Ishikawa (cell line): ENCODE data around the gene CILP2.

Experiments used
- CEBPB ChIP-seq: IDR thresholded peaks from 2 replicates; pipeline ENCODE4 v1.6.1; 2012
- CREB1 ChIP-seq: IDR thresholded peaks from 2 replicates; pipeline ENCODE4 v1.6.1; 2012; ENCODE audit warnings: low read depth
- EGR1 ChIP-seq: IDR thresholded peaks from 2 replicates; pipeline ENCODE4 v1.6.1; 2012
- EP300 ChIP-seq: IDR thresholded peaks from 2 replicates; pipeline ENCODE4 v1.6.1; 2012; ENCODE audit warnings: borderline replicate concordance
- FOXM1 ChIP-seq: IDR thresholded peaks from 2 replicates; pipeline ENCODE4 v1.6.1; 2012; ENCODE audit warnings: low read depth, borderline replicate concordance
- NFIC ChIP-seq: IDR thresholded peaks from 2 replicates; pipeline ENCODE4 v1.6.1; 2012
- RAD21 ChIP-seq: IDR thresholded peaks from 2 replicates; pipeline ENCODE4 v1.6.1; 2012; ENCODE audit warnings: low read depth
- TAF1 ChIP-seq: IDR thresholded peaks from 2 replicates; pipeline ENCODE4 v1.6.1; 2012; ENCODE audit warnings: low read depth, mild to moderate bottlenecking
- TCF12 ChIP-seq: IDR thresholded peaks from 2 replicates; pipeline ENCODE4 v1.6.1; 2012; ENCODE audit warnings: low read depth
- TEAD4 ChIP-seq: IDR thresholded peaks from 2 replicates; pipeline ENCODE4 v1.6.1; 2012
- YY1 ChIP-seq: IDR thresholded peaks from 2 replicates; pipeline ENCODE4 v1.6.1; 2012; ENCODE audit warnings: low read depth
- ZBTB7A ChIP-seq: IDR thresholded peaks from 2 replicates; pipeline ENCODE4 v1.6.1; 2012; ENCODE audit warnings: low read depth
- TF ChIP-seq, protein P1 (sequence below): IDR thresholded peaks from 2 replicates; pipeline ENCODE4 v1.6.1; 2012
- TF ChIP-seq, protein P2 (sequence below): IDR thresholded peaks from 2 replicates; pipeline ENCODE4 v1.6.1; 2012; ENCODE audit warnings: low read depth, mild to moderate bottlenecking
- TF ChIP-seq, protein P3 (sequence below): IDR thresholded peaks from 2 replicates; pipeline ENCODE4 v1.6.1; 2012

Gene CILP2

DNA sequence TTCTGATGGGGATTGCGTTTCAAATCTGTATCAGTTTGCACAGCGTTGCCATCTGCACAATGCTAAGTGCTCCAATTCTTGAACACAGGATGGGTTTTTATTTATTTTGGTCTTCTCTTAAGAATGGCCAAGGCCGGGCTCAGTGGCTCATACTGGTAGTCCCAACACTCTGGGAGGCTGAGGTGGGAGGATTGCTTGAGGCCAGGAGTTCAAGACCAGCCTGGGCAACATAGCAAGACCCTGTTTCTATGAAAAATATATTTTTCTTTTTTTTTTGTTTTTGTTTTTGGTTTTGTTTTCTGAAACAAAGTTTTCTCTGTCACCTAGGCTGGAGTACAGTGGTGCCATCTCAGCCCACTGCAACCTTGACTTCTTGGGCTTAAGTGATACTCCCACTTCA, 14.9 kb upstream of the CILP2 start:
- no peak for TF ChIP-seq TCF12
- TF ChIP-seq, protein P1, sequence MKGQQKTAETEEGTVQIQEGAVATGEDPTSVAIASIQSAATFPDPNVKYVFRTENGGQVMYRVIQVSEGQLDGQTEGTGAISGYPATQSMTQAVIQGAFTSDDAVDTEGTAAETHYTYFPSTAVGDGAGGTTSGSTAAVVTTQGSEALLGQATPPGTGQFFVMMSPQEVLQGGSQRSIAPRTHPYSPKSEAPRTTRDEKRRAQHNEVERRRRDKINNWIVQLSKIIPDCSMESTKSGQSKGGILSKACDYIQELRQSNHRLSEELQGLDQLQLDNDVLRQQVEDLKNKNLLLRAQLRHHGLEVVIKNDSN: no peak

DNA sequence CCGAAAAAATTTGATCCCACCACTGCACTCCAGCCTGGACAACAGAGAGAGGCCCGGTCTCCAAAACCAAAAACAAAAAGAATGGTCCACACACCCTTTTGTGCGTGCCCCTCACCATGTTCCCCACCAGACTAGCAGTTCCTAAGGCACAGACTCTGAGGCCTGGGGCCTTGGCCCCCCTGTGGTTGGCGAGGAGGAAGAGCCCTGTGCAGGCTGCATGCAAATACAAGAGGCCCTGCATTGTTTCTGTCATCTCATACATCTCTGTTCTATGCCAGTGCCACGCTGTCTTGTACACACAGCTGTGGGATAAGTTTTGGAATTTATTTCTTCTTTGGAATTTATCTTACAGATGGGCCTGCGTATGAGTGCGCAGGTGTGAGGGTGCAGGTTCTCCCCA, 14.0 kb upstream of the CILP2 start:
- TF ChIP-seq YY1: no peak
- TF ChIP-seq, protein P2, sequence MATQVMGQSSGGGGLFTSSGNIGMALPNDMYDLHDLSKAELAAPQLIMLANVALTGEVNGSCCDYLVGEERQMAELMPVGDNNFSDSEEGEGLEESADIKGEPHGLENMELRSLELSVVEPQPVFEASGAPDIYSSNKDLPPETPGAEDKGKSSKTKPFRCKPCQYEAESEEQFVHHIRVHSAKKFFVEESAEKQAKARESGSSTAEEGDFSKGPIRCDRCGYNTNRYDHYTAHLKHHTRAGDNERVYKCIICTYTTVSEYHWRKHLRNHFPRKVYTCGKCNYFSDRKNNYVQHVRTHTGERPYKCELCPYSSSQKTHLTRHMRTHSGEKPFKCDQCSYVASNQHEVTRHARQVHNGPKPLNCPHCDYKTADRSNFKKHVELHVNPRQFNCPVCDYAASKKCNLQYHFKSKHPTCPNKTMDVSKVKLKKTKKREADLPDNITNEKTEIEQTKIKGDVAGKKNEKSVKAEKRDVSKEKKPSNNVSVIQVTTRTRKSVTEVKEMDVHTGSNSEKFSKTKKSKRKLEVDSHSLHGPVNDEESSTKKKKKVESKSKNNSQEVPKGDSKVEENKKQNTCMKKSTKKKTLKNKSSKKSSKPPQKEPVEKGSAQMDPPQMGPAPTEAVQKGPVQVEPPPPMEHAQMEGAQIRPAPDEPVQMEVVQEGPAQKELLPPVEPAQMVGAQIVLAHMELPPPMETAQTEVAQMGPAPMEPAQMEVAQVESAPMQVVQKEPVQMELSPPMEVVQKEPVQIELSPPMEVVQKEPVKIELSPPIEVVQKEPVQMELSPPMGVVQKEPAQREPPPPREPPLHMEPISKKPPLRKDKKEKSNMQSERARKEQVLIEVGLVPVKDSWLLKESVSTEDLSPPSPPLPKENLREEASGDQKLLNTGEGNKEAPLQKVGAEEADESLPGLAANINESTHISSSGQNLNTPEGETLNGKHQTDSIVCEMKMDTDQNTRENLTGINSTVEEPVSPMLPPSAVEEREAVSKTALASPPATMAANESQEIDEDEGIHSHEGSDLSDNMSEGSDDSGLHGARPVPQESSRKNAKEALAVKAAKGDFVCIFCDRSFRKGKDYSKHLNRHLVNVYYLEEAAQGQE: no peak
- TF ChIP-seq EGR1: no peak
- TF ChIP-seq CEBPB: no peak
- no peak for TF ChIP-seq ZBTB7A
- no peak for TF ChIP-seq TAF1
- TF ChIP-seq EP300: no peak
- TF ChIP-seq, protein P1: no peak

DNA sequence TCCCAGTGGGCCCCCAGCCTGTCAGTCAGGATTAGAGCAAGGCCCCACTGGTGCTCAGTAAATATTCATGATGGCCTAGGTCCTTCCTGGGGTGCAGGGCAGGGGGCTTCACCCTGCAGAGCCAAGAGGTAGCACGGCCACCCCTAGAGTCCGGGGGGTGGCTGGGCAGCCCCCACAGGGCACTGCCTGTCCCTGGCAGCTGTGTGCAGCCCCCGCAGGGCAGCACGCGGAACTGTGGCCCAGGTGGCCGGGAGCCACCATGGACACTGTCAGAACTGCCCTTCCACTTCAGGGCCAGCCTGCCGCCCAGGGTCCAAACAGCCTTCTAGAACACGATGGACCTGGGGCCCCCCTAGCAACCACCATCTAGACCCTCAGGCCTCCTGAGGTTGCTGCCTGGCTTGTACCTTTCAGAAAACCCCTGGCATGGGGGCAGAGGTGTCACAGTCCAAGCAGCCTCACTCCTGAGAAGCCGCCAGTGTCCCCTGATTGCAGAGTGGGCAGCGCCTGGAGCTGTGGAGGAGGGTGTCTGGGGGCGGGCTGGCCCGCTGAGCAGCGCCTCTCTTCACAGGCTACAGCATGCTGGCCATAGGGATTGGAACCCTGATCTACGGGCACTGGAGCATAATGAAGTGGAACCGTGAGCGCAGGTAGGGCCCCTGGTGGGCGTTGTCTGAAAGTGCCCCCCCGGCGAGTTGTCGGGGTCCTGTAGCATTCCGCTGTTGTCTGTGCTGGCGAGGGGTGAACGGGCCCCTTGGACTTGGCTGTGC, 12.3 kb upstream of the CILP2 start:
- TF ChIP-seq YY1: no peak
- TF ChIP-seq, protein P2: no peak

DNA sequence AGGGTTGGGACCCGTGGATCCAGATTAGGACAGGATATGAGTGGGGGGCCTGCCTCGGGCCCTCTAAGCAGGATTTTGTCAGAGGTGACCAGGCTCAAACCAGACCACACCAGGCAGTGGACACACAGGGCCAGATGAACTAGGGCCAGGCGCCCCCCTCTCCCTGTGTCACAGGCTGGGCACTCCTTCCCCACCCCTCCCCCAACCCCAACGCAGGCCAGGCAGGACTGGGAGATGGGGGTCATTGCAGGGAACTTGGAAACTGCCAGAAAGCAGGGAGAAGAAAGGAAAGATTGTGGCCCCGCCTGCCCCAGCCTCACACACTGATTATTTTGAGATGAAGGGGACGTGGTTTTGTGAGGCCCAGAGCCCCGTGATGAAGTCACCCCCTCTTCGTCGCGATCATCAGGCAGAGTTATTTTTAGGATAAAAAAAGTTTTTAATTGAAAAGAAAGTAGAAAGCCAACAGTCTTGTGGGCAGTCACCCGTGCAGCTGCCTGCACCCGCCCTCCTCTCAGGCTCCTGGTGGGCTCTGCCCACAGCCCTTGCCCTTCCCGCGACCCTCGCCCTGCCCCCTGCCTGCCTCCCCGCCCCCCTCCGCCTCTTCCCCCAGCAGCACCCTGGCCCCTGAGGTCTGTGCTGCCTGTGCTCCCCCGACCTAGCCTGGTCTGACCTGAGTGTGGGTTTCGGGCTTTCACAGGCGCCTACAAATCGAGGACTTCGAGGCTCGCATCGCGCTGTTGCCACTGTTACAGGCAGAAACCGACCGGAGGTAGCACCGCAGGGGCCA, 11.3 kb upstream of the CILP2 start:
- no peak for TF ChIP-seq YY1
- TF ChIP-seq FOXM1: no peak
- TF ChIP-seq TCF12: no peak
- TF ChIP-seq, protein P3, sequence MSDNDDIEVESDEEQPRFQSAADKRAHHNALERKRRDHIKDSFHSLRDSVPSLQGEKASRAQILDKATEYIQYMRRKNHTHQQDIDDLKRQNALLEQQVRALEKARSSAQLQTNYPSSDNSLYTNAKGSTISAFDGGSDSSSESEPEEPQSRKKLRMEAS: no peak
- TF ChIP-seq, protein P1: no peak
- no peak for TF ChIP-seq NFIC
- TF ChIP-seq EP300: no peak
- TF ChIP-seq, protein P2: no peak

DNA sequence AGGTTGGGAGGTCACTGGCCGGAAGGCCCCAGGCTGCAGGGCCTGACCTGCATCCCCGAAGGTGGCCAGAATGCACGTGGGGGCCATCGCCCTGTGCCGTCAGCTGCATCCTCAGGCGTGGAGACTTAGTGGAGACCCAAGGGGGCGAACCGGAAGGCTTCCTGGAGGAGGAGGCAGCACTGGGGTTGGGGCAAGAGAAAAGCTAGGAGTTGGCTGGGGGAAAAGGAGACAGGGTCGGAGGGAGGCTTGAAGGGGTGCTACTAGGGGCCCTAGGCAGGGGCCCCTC, 10.8 kb upstream of the CILP2 start:
- TF ChIP-seq CREB1 (no peak), TEAD4 (no peak), ZBTB7A (no peak), TCF12 (no peak), TAF1 (no peak), NFIC (no peak), EP300 (no peak), FOXM1 (no peak), EGR1 (no peak), RAD21 (no peak), CEBPB (no peak)
- TF ChIP-seq, protein P2: no peak
